NCI-H69 (cell line): ENCODE results near the gene TAPBP.
"Not testable (repeated sequence)": the region's sequence is repeated elsewhere in the genome, so short reads cannot be mapped to it uniquely, and the experiment has no call there.

ENCODE experiments used
- DNase-seq: peaks from one replicate; lab custom pipeline; 2025; lab: John Stamatoyannopoulos, UW

TAPBP gene

GRCh38 chr6:33276581-33276863 lies 37.4 kb downstream of the TAPBP start:
- no peak for DNase-seq

GRCh38 chr6:33275795-33276580 lies 37.9 kb downstream of the TAPBP start:
- DNase-seq = not testable (repeated sequence)

- DNase-seq = no peak
Measured at GRCh38 chr6:33273924-33274902, 39.7 kb downstream of the TAPBP start.

GRCh38 chr6:33273129-33273923 lies 40.6 kb downstream of the TAPBP start:
- DNase-seq = no peak

GRCh38 chr6:33272275-33273128 lies 41.4 kb downstream of the TAPBP start:
- DNase-seq = no peak

GRCh38 chr6:33271468-33272274 lies 42.2 kb downstream of the TAPBP start, which contains the start of the genes RPS18 and VPS52:
Gene RPS18, plus strand, starts transcription at chr6:33272075. Its CDS starts 45 bp downstream, at chr6:33272120.
Gene VPS52, minus strand, starts transcription at chr6:33271876. Its CDS starts 201 bp downstream, at chr6:33271675.
- DNase-seq = peak; percentile 99

GRCh38 chr6:33271117-33271467 lies 42.8 kb downstream of the TAPBP start:
- peak; percentile 61 for DNase-seq

GRCh38 chr6:33264015-33264414 lies 49.9 kb downstream of the TAPBP start:
- DNase-seq = no peak

GRCh38 chr6:33262490-33262889 lies 51.4 kb downstream of the TAPBP start:
- DNase-seq = not testable (repeated sequence)

- no peak for DNase-seq
Measured at GRCh38 chr6:33259032-33259431, 54.8 kb downstream of the TAPBP start.

- DNase-seq = no peak
Measured at GRCh38 chr6:33254591-33254990, 59.3 kb downstream of the TAPBP start.

GRCh38 chr6:33252759-33253158 lies 61.1 kb downstream of the TAPBP start:
- no peak for DNase-seq

- no peak for DNase-seq
Measured at GRCh38 chr6:33251395-33252012, 62.4 kb downstream of the TAPBP start.

- no peak for DNase-seq
Measured at GRCh38 chr6:33250731-33251130, 63.1 kb downstream of the TAPBP start.

- DNase-seq = no peak
Measured at GRCh38 chr6:33249732-33250630, 63.9 kb downstream of the TAPBP start.
